Activated T-cell treated with anti-CD3 and anti-CD28 coated beads, Interleukin-2, amount 50 U/mL, for 72 hours (primary cell): ENCODE results near the gene MLXIPL. TPM values are rescaled to one million over a fixed set of nuclear protein-coding genes. Genes with fewer than 3 reads are reported as not detected.
"Not testable (repeated sequence)": the region's sequence is repeated elsewhere in the genome, so short reads cannot be mapped to it uniquely, and the experiment has no call there.

ENCODE experiments used
- ATAC-seq, 2 donors: fragments of 150-1000 bp; cut with Tn5 transposase; replicated peaks in 1 of 2; 2 replicates each; pipeline ENCODE4 v1.10.0; 2021; ENCODE audit warnings: moderate library complexity in 2 of 2, mild to moderate bottlenecking in 1 of 2
- DNase-seq, 2 donors: peaks; one replicate each; pipeline ENCODE4 v3.0.0; 2021 to 2022; ENCODE audit warnings: mixed read lengths in 1 of 2
- H3K27ac Mint-ChIP-seq: one replicate; pipeline ENCODE4 v1.8.0; 2022; ENCODE audit warnings: mild to moderate bottlenecking, moderate library complexity, mixed read lengths
- H3K27me3 Mint-ChIP-seq: one replicate; pipeline ENCODE4 v1.8.0; 2022; ENCODE audit warnings: low read depth, mixed read lengths
- H3K36me3 Mint-ChIP-seq, 2 donors: one replicate each; pipeline ENCODE4 v1.8.0; 2022; ENCODE audit warnings: mixed read lengths in 2 of 2, mild to moderate bottlenecking in 1 of 2; ENCODE audit not compliant: insufficient read depth in 2 of 2
- H3K4me1 Mint-ChIP-seq: one replicate; pipeline ENCODE4 v1.8.0; 2022; ENCODE audit warnings: low read depth, mixed read lengths
- H3K4me3 Mint-ChIP-seq, 2 donors: one replicate each; pipeline ENCODE4 v1.8.0; 2022; ENCODE audit warnings: mild to moderate bottlenecking in 2 of 2, mixed read lengths in 2 of 2, moderate library complexity in 2 of 2
- H3K9me3 Mint-ChIP-seq, 2 donors: one replicate each; pipeline ENCODE4 v1.8.0; 2022; ENCODE audit warnings: mixed read lengths in 2 of 2
- total RNA-seq, 2 donors: library from RNA; stranded (reverse); gene quantifications; one replicate each; pipeline ENCODE4 v1.2.3, GENCODE V29; 2022

MLXIPL gene
- total RNA-seq, 2 donors from 2014 or later: 0.14 TPM; not detected in 1

DNA sequence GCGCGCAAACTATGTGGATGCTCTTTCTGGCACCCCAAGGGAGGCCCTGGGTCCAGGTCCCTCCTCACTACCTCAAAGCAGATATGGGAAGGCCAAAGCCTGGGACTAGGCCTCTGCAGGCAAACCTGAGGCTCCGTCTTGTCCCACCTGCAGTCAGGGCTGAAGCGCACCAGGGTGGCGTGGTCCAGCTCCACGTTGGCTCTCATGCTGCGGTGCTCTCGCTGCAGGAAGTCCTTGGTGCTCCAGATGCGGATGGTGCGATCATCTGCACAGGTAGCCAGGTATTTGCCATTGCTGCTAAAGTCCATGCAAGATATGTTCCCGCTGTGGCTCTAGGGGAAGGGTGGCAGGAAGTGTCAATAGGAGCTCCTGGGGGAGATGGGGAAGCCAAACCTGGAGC is 50.5 kb downstream of the MLXIPL start:
- H3K4me3 Mint-ChIP-seq: no peak overlapping the region
- ATAC-seq (no peak), DNase-seq (no peak)
- no peaks in the 10 kb centered on the region for H3K27me3 Mint-ChIP-seq
- H3K4me1 Mint-ChIP-seq: peaks cover 14% of the 10 kb centered on the region
- peaks cover 14 to 22% of the 10 kb centered on the region in 2 donors for H3K36me3 Mint-ChIP-seq
- H3K27ac Mint-ChIP-seq: no peak overlapping the region
- H3K9me3 Mint-ChIP-seq: no peaks in the 10 kb centered on the region

DNA sequence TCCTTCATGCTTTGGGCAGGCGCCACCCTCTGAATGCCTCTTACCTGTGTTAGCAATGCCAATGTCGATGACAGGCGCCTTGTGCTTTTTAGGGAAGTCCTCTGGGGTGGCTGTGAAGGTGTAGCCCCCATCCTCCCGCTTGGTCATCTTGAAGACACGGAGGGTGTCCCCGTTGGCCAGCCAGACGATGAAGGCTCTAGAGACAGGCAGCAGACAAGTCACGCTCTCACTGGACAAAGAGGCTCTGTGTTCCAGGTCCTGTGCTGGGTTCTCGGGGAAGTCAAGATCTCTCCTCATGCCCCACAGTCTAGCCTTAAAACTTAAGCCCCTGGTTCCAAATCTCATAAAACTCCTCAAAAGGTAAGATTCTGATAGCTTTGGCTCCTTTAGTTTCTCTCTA is 51.0 kb downstream of the MLXIPL start:
- DNase-seq (no peak), ATAC-seq (no peak)
- Mint-ChIP-seq H3K4me3 (no peak overlapping the region), H3K4me1 (peaks cover 15% of the 10 kb centered on the region), H3K27ac (no peak overlapping the region), H3K36me3 (peaks cover 12 to 21% of the 10 kb centered on the region in 2 donors), H3K27me3 (no peaks in the 10 kb centered on the region), H3K9me3 (no peaks in the 10 kb centered on the region)

DNA sequence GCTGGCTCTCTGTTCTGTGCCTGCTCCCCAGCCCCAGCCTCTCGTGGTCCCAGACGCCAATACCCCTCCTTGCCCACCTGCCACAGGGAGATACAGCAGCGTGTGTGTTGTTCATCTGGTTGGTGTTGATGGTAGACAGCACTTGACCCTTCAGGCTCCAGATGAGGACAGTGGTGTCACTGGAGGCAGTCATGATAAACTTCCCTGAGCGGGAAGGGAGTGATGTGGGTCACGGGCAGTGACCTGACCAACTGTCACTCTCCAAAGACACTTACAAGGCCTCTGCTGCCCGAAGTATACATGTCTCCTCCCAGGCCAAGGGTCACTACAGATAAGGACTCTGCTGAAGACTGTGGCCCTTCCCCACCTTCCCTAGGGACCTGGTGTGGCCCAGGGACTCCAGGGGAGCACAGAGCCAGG is 51.5 kb downstream of the MLXIPL start:
- DNase-seq (no peak), ATAC-seq (no peak)
- H3K27me3 Mint-ChIP-seq: no peaks in the 10 kb centered on the region
- peaks cover 20% of the 10 kb centered on the region for H3K4me1 Mint-ChIP-seq
- H3K9me3 Mint-ChIP-seq: no peaks in the 10 kb centered on the region
- peaks cover 11 to 21% of the 10 kb centered on the region in 2 donors for H3K36me3 Mint-ChIP-seq
- no peak overlapping the region for H3K4me3 Mint-ChIP-seq
- no peak overlapping the region for H3K27ac Mint-ChIP-seq

DNA sequence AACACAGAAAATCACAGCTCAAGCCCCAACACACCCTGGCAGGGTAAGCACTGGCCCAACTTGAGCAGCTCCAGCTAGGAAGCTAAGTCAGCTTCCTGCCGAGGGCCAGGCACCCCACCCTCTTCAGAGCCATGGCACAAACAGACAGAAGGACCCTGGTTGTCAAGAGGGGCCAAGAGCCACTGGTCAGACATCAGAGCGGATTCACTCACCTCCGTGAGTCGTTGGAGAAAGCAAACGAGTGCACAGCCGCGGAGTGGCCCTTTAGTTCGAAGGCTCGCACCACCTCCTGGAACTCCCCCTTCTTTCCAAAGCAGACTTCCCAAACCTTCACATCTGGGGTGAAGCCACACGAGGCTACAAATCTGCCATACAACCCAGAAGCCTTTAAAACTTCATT is 53.3 kb downstream of the MLXIPL start:
- Mint-ChIP-seq H3K27ac (no peak overlapping the region), H3K4me3 (no peak overlapping the region), H3K36me3 (peaks cover 11 to 21% of the 10 kb centered on the region in 2 donors), H3K9me3 (no peaks in the 10 kb centered on the region), H3K4me1 (peaks cover 20% of the 10 kb centered on the region), H3K27me3 (no peaks in the 10 kb centered on the region)
- no peak for ATAC-seq
- DNase-seq: no peak

DNA sequence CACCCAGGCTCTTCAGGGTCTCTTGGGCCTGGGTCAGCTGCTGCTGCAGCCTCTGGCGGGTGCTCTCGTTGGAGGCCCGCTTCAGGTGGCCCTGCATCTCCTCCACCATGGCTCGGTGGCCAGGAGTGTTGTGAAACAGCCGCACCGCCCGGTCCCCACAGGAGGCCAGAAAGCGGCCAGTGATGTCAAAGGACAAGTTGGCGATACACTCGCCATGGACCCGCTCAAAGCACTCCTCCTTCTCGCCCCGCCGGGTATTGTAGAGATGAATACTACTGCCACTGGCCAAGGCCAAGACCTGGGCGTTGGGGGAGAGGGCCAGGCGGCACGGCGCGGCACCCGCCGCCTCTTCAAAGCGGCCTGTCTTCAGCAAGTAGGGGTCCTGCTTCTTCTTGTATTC is 53.8 kb downstream of the MLXIPL start:
- Mint-ChIP-seq H3K27ac (no peak overlapping the region), H3K4me3 (no peak overlapping the region), H3K4me1 (peaks cover 24% of the 10 kb centered on the region), H3K9me3 (no peaks in the 10 kb centered on the region), H3K36me3 (peaks cover 11 to 21% of the 10 kb centered on the region in 2 donors), H3K27me3 (no peaks in the 10 kb centered on the region)
- no peak for DNase-seq
- no peak for ATAC-seq

DNA sequence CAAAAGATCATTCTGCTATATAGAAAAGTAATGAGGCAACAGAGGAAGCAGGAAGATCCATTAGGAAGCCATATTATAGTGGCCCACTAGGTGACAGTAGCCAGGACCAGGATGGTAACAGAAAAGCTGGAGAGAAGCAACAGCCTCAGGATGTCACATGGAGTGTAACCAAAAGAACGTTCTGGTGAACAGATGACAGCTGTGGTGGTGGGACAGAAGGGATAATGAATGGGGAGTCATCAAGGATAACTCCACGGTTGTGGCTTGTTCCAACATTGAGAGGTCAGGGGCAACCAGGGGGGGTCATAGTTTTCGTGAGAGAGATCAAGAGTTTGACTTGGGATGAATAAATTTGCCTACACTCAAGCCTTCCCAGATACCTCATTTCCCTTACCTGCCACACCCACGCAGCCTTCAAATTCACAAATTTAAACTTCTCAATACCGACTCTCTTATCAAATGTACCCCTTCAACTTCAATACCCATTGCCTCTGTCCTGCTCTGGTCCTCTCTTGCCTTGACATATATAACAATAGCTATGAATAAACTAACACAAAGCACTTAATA is 55.2 kb downstream of the MLXIPL start:
- Mint-ChIP-seq H3K36me3 (peaks cover 11 to 21% of the 10 kb centered on the region in 2 donors), H3K9me3 (no peaks in the 10 kb centered on the region), H3K27ac (no peak overlapping the region)

DNA sequence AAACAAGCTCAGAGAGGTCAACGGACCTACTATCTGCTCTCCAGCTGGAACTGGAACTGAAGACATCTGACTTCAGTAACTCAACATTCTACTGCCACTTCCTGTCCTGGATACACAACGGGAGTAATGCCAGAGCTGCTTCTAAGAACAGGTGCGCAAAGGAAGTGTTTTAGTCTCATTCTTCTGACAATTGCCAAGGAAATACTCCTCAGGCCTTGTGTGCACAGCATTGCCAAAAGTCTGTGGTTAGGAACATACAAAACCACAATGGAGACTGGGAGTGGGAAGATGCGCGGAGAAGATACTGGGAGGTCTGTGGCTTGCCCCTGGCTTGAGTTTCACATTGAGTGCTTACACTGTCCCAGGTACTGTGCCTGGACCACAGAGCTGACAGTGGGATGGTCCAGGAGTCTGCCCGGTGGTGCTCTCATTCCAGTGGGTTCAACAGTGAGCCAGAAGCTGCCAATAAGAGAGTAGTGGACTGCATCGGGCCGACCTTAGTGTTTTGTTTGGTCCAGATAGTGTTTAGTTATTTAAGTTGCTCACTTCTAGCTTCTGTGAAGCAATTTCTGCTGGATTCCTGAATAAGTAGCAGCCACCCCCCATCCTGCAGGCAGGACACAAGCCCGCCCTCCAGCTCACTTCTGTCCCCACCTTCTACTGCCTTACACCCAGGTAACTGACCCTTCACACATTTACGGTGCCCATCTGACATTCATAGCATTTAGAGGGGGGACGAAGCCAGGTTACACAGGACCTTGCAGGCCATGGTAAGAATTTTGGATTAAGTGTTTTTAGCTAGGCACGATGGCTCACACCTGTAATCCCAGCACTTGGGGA is 56.3 kb downstream of the MLXIPL start:
- no peaks in the 10 kb centered on the region for H3K9me3 Mint-ChIP-seq
- no peak overlapping the region for H3K4me3 Mint-ChIP-seq
- H3K27ac Mint-ChIP-seq: no peak overlapping the region
- H3K27me3 Mint-ChIP-seq: no peaks in the 10 kb centered on the region
- ATAC-seq: no peak
- DNase-seq: no peak
- peaks cover 8 to 21% of the 10 kb centered on the region in 2 donors for H3K36me3 Mint-ChIP-seq
- H3K4me1 Mint-ChIP-seq: peaks cover 37% of the 10 kb centered on the region

More for the DNA sequence above, 55.2 kb downstream of the MLXIPL start:
- H3K27me3 Mint-ChIP-seq: no peaks in the 10 kb centered on the region
- no peak overlapping the region for H3K4me3 Mint-ChIP-seq
- DNase-seq (no peak), ATAC-seq (no peak)
- peaks cover 37% of the 10 kb centered on the region for H3K4me1 Mint-ChIP-seq

DNA sequence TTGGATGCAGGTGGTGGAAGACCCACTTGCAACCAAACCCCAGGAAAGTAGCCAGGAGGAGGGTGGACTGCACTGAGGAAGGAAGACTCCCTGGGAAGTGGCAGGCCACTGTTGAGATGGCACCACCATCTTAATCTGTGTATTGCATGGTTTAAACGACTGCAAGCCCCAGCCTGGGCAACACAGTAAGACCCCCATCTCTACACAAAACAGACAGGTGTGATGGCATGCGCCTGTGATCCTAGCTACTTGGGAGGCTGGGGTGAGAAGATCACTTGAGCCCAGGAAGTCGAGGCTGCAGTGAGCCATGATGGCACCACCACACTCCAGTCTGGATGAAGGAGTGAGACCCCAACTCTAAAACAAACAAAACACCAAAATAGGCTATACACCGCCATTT is 57.2 kb downstream of the MLXIPL start:
- no peak for DNase-seq
- no peak for ATAC-seq
- Mint-ChIP-seq H3K4me1 (peaks cover 37% of the 10 kb centered on the region), H3K27me3 (no peaks in the 10 kb centered on the region), H3K27ac (no peak overlapping the region), H3K4me3 (no peak overlapping the region), H3K36me3 (peaks cover 5 to 16% of the 10 kb centered on the region in 2 donors), H3K9me3 (no peaks in the 10 kb centered on the region)

DNA sequence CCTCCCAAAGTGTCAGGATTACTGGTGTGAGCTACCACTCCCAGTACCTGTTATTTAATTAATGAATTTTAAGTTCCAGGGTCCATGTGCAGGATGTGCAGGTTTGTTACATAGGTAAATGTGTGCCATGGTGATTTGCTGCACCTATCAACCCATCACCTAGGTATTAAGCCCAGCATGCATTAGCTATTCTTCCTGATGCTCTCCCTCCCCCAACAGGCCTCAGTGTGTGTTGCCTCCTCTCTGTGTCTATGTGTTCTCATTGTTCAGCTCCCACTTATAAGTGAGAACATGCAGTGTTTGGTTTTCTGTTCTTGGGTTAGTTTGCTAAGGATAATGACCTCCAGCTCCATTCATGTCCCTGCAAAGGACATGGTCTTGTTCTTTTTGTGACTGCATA is 57.9 kb downstream of the MLXIPL start:
- H3K27me3 Mint-ChIP-seq, H3K9me3 Mint-ChIP-seq, ATAC-seq, DNase-seq, H3K27ac Mint-ChIP-seq: not testable (repeated sequence)
- Mint-ChIP-seq H3K4me1 (peaks cover 37% of the 10 kb centered on the region), H3K4me3 (peak overlapping the region; percentile 50 to 70), H3K36me3 (peaks cover 5 to 16% of the 10 kb centered on the region in 2 donors)

DNA sequence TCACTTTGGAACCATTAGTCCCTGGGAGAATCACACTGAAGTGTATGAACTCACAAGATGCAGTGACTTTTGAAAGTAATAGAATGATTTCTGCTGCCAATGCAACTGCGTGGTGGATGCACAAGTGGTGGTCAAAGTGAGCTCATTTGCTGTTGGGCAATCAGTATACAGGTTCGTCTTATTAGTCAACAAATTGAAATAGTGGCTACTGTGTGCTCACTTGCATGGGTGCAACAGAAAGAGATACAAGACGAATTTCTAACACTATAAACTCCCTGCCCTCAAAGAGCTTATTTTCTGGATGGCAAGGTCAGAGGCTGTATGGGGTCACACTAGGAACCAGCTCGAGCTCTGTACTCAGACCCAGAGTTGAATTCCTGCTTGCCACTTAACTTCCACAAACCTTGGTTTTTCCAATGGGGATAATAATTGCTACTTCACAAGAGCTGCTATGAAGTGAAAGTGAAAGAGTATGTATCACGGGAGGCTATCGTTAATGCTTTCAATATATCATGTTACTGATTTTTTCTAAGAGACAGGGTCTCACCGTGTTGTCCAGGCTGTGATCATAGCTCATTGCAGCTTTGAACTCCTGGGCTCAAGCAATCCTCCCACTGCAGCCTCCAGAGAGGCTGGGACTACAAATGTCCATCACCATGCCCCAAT is 58.5 kb downstream of the MLXIPL start:
- Mint-ChIP-seq H3K27ac (no peak overlapping the region), H3K27me3 (no peaks in the 10 kb centered on the region), H3K36me3 (peaks cover 5 to 12% of the 10 kb centered on the region in 2 donors), H3K4me3 (peak overlapping the region; percentile 50 to 70), H3K9me3 (no peaks in the 10 kb centered on the region), H3K4me1 (peaks cover 37% of the 10 kb centered on the region)
- DNase-seq: no peak
- ATAC-seq: peak in 1 of 2 donors; percentile 31

DNA sequence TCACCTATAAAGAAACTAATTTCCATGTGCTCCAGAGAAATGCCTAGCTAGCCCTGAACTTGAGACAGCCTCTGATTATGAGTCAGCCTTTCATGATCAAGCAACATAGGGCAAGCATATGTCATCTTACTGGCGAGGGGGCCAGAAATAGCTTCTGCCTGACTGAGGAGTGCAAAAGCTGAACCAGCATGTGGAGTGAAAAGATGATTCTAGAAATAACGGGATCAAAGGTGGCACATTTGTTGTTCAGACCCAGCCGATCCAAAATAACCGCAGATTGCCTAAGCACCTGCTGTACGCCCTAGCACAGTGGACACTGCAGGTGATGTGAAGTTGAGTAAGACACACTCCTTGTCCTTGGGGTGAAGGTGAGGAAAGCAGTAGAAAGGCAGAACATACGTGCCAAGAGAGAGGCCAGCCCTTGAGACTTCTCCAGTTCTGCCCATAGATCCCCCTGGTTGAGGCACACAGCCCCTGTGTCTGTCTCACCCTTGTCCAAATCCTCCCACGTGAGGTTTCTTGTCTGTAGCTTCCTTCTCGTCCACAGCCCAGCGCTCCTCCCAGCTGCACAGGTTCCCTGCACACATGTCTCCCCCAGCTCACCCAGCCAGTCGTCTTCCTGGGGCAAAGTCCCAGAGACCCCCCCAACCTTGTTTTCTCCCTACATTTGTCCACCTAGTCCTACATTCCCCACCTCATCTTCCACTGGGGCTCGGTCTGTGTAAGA is 64.0 kb downstream of the MLXIPL start:
- peak in 1 of 2 donors; percentile 23 for ATAC-seq
- no peaks in the 10 kb centered on the region for H3K9me3 Mint-ChIP-seq
- peak overlapping the region in 1 of 2 donors; percentile 5 for H3K4me3 Mint-ChIP-seq
- no peak overlapping the region for H3K27ac Mint-ChIP-seq
- DNase-seq: peak; percentile 25 to 29
- H3K27me3 Mint-ChIP-seq: no peaks in the 10 kb centered on the region
- H3K4me1 Mint-ChIP-seq: peaks cover 39% of the 10 kb centered on the region
- peaks cover 2 to 3% of the 10 kb centered on the region in 2 donors for H3K36me3 Mint-ChIP-seq

DNA sequence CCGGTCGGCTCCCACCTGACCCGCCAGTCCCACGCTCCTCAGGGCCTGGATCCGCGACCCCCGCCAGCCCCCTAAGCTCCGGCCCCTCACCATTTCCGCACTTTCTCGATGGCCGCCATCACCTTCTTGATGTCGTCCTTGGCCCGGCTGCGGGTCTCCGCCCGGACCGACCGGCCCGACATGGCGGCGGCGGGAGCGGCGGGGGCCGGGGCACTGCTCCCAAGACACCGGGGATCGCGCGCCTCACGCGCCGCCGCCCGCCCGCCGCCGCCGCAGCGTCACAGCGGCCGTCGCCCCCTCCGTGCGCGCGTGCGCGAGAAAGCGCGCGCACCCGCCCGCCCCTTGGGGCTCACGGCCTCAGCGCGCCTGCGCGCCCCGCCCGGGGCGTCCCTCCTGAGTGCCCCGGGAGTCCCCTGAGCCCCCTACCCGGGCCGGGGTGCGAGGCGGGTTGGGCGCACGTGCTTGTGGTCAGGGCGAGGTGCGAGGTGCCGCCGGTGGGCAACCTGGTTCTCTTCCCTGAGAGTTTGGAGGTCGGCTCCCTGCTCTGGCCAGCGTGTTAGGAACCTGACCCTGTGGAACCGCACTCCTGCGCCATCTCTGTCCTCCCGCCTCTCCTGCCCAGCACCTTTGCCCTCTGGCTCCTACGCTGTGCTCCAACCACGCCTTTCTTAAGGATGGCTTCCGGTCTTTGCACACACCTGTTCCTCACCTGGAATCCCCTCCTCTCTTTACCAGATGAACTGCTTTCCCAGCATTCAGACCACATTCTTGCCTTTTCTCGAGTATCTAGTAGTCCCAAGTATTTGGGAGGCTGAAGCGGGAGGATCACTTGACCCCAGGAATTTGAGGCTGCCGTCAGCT is 66.7 kb downstream of the MLXIPL start, which contains the start of gene BCL7B:
Gene BCL7B, minus strand, starts transcription at position 294 of the 861 bp plus-strand sequence. Its CDS starts 112 bp downstream, at position 182.
- ATAC-seq (peak; percentile 68 to 73), DNase-seq (peak; percentile 78 to 87)
- H3K27me3 Mint-ChIP-seq: no peaks in the 10 kb centered on the region
- peaks cover 3 to 5% of the 10 kb centered on the region in 2 donors for H3K36me3 Mint-ChIP-seq
- H3K9me3 Mint-ChIP-seq: no peaks in the 10 kb centered on the region
- peak within 1 kb of the TSS; percentile 92 to 95 for H3K4me3 Mint-ChIP-seq
- H3K27ac Mint-ChIP-seq: peak within 1 kb of the TSS; percentile 93
- peaks cover 45% of the 10 kb centered on the region for H3K4me1 Mint-ChIP-seq
